Prostate gland (tissue), 2 donors: ENCODE measurements around the gene NEDD1. TPM values are rescaled to one million over a fixed set of nuclear protein-coding genes. Genes with fewer than 3 reads are reported as not detected.
A peak's percentile ranks its signal among the peaks of the same experiment; 100 is the strongest.

Experiments used
- DNase-seq: peaks from one replicate; pipeline ENCODE4 v3.0.0-alpha.2; 2019; ENCODE audit warnings: low spot score
- H3K27ac ChIP-seq, 2 donors: fragments of 200-600 bp; sonication (generic); 2 replicates each; pipeline ENCODE4 v1.5.1; 2017 to 2019
- H3K27me3 ChIP-seq: fragments of 200-600 bp; sonication (generic); replicated peaks from 2 replicates; pipeline ENCODE4 v1.5.1; 2019; ENCODE audit not compliant: insufficient read depth
- H3K36me3 ChIP-seq, 2 donors: fragments of 200-600 bp; sonication (generic); 1 replicate in 1 of 2; 2 replicates in 1 of 2; pipeline versions ENCODE4 v1.5.1 to v1.8.1; 2017 to 2019
- H3K4me1 ChIP-seq: fragments of 200-600 bp; sonication (generic); replicated peaks from 2 replicates; pipeline ENCODE4 v1.5.1; 2019
- H3K4me3 ChIP-seq, 2 donors: fragments of 200-600 bp; sonication (generic); 2 replicates each; pipeline ENCODE4 v1.5.1; 2017 to 2019
- H3K9me3 ChIP-seq: fragments of 200-600 bp; sonication (generic); 2 replicates; pipeline ENCODE4 v1.5.1; 2017
- POLR2A ChIP-seq: fragments of 450-650 bp; IDR thresholded peaks from one replicate; pipeline ENCODE4 v1.6.1; 2016; ENCODE audit warnings: antibody characterized with exemption, mild to moderate bottlenecking
- POLR2AphosphoS5 ChIP-seq: sonication (generic); formaldehyde crosslinking; IDR thresholded peaks from one replicate; pipeline ENCODE4 v1.6.1; 2017; ENCODE audit warnings: antibody characterized with exemption
- WGBS: methylation state at CpG from one replicate; pipeline ENCODE4 v1.1.5; 2018; 5-methylcytosine and 5-hydroxymethylcytosine counted together
- intact Hi-C: fragments of 100-400 bp; cut with DNase I; formaldehyde crosslinking; loops from one replicate; pipeline ENCODE4 v1.14.2; 2022
- total RNA-seq, 2 donors: library from RNA; depleted of rRNA; stranded (reverse); fragments of >200 nt; gene quantifications; one replicate each; pipeline ENCODE4 v1.1.0, GENCODE V29; 2016
- TF ChIP-seq, protein P1 (sequence below), 4 experiments: fragments of 200-600 bp in 2 of 4; fragments of 450-650 bp in 2 of 4; sonication (generic) in 2 of 4; IDR thresholded peaks; 1 replicate in 3 of 4; 2 replicates in 1 of 4; pipeline ENCODE4 v1.5.1; 2016 to 2019; ENCODE audit warnings: antibody characterized with exemption in 4 of 4, mild to moderate bottlenecking in 2 of 4, moderate library complexity in 2 of 4

Gene NEDD1
- total RNA-seq, 2 donors from 2014 or later, result 22.8 to 29.8 TPM

DNA sequence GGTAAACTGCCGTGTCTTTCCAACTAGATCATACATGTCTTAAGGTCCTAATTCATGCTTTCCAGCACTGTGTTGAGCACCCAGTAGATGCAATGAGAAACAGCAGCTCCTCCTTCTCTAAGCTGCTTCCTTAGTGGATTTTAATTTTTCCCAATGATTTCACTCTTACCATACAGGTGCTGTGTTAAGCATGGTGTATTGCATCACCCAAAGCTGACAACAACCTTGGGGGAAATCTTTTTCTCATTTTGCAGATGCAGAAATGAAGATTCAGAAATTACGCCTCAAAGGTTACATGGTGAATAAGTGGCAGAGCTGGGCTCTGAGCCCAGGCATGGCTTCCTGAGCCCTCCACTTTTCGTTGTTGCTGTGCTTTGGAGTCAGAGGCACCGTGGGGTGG is 75.6 kb downstream of the NEDD1 start:
- intact Hi-C loops, result loop anchor here (10.0 kb wide), 2 partner anchors 322 to 1412 kb away; no protein-coding TSS in a partner anchor
- no peaks in the 10 kb centered on the region for H3K4me1 ChIP-seq
- 85% methylated on average over 4 of the region's 4 CpGs for whole genome bisulfite sequencing
- H3K27ac ChIP-seq, result no peak overlapping the region
- no peaks in the 10 kb centered on the region for H3K27me3 ChIP-seq
- no peak for DNase-seq
- H3K4me3 ChIP-seq, result no peak overlapping the region
- H3K36me3 ChIP-seq, result no peaks in the 10 kb centered on the region
- TF ChIP-seq POLR2AphosphoS5 (no peak), POLR2A (no peak)
- TF ChIP-seq, protein P1, sequence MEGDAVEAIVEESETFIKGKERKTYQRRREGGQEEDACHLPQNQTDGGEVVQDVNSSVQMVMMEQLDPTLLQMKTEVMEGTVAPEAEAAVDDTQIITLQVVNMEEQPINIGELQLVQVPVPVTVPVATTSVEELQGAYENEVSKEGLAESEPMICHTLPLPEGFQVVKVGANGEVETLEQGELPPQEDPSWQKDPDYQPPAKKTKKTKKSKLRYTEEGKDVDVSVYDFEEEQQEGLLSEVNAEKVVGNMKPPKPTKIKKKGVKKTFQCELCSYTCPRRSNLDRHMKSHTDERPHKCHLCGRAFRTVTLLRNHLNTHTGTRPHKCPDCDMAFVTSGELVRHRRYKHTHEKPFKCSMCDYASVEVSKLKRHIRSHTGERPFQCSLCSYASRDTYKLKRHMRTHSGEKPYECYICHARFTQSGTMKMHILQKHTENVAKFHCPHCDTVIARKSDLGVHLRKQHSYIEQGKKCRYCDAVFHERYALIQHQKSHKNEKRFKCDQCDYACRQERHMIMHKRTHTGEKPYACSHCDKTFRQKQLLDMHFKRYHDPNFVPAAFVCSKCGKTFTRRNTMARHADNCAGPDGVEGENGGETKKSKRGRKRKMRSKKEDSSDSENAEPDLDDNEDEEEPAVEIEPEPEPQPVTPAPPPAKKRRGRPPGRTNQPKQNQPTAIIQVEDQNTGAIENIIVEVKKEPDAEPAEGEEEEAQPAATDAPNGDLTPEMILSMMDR (IDR thresholded peaks at IDR 0.05), result no peak
- no peaks in the 10 kb centered on the region for H3K9me3 ChIP-seq

- H3K36me3 ChIP-seq, result no peaks in the 10 kb centered on the region
- intact Hi-C loops, result loop anchor here (5.0 to 10.0 kb wide), 3 partner anchors 319 to 1409 kb away; no protein-coding TSS in a partner anchor
- peak; percentile 6 for DNase-seq
- H3K27me3 ChIP-seq, result no peaks in the 10 kb centered on the region
- no peaks in the 10 kb centered on the region for H3K4me1 ChIP-seq
- H3K4me3 ChIP-seq, result peak overlapping the region; percentile 27 to 40
- peak overlapping the region in 1 of 2 donors; percentile 19 for H3K27ac ChIP-seq
- 6% methylated on average over 56 of the region's 56 CpGs for WGBS
- no peaks in the 10 kb centered on the region for H3K9me3 ChIP-seq
- TF ChIP-seq POLR2AphosphoS5, result no peak
- TF ChIP-seq, protein P1 (IDR thresholded peaks at IDR 0.05), result peak; percentile 65 to 87 (median 78)
- no peak for TF ChIP-seq POLR2A
Observed at GRCh38 chr12:96985515-96986362, 78.7 kb downstream of the NEDD1 start.

DNA sequence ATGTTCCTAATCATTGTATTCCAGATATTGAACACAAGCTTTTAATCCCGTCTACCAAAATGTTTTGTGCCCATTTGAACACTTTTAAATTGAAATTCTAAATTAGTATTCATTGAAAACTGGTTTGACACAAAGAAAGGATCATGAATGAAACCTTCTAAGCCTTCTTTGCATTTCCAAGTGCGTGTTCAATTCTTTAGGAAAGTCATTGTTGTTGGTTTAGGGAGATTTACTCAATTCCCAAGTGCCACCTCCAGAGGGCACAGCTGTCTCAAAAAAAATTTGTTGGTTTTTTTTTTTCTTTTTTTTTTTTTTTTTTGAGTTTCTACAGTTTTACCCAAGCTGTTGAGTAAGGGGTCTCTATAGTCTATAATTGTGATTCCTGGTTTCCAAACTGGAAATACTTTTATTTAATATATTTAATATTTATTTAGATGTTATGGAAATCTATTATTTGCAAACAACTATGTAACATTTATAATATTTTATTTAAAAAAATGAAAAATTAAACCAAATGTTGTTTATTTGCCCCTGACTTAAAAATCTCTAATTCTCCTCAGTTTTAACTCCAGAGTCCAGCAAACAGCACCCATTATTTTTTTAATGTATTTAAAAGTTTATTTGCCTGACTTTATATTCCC is 79.9 kb downstream of the NEDD1 start:
- DNase-seq, result no peak
- Histone ChIP-seq H3K27ac (no peak overlapping the region), H3K9me3 (no peaks in the 10 kb centered on the region), H3K4me3 (no peak overlapping the region), H3K27me3 (no peaks in the 10 kb centered on the region), H3K36me3 (no peaks in the 10 kb centered on the region), H3K4me1 (no peaks in the 10 kb centered on the region)
- TF ChIP-seq, protein P1 (IDR thresholded peaks at IDR 0.05), result peak in 2 of 4 experiments; percentile 41 to 43
- TF ChIP-seq POLR2AphosphoS5 (no peak), POLR2A (no peak)
- 39% methylated on average over 2 of the region's 2 CpGs for WGBS
- intact Hi-C loops, result loop anchor here (5.0 to 10.0 kb wide), 3 partner anchors 318 to 1408 kb away; no protein-coding TSS in a partner anchor

GRCh38 chr12:96988919-96989318 is 81.9 kb downstream of the NEDD1 start:
- Histone ChIP-seq H3K36me3 (no peaks in the 10 kb centered on the region), H3K4me3 (no peak overlapping the region), H3K9me3 (no peaks in the 10 kb centered on the region), H3K4me1 (no peaks in the 10 kb centered on the region), H3K27me3 (no peaks in the 10 kb centered on the region), H3K27ac (no peak overlapping the region)
- DNase-seq, result no peak
- intact Hi-C loops, result loop anchor here (5.0 to 10.0 kb wide), 3 partner anchors 316 to 1406 kb away; no protein-coding TSS in a partner anchor
- WGBS, result 81% methylated on average over 3 of the region's 3 CpGs
- TF ChIP-seq, protein P1 (IDR thresholded peaks at IDR 0.05), result no peak
- TF ChIP-seq POLR2A, result no peak
- no peak for TF ChIP-seq POLR2AphosphoS5
